NOMO-1 treated with DMSO at 0.1 percent for 48 hours (cell line): ENCODE data around the gene PRMT1.
"Not testable (repeated sequence)": the region's sequence is repeated elsewhere in the genome, so short reads cannot be mapped to it uniquely, and the experiment has no call there.

Source experiments
- DNase-seq: peaks from one replicate; lab custom pipeline; 2025; ENCODE audit not compliant: unreplicated experiment; lab: John Stamatoyannopoulos, UW

Gene PRMT1

DNA sequence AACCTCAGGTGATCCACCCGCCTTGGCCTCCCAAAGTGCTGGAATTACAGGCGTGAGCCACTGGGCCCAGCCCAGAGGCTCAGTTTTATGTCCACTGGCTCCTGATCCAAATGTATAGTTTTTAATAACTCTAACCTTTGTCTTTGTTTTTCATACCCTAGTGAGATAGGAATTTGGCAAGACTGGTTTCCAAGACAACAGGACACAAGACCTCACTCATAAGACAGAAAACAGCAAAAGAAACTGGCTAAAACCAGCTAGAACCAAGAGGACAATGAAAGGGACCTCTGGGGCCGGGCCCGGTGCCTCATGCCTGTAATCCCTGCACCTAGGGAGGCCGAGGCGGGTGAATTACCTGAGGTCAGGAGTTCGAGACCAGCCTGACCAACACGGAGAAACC, 41.4 kb downstream of the PRMT1 start:
- DNase-seq: no peak

DNA sequence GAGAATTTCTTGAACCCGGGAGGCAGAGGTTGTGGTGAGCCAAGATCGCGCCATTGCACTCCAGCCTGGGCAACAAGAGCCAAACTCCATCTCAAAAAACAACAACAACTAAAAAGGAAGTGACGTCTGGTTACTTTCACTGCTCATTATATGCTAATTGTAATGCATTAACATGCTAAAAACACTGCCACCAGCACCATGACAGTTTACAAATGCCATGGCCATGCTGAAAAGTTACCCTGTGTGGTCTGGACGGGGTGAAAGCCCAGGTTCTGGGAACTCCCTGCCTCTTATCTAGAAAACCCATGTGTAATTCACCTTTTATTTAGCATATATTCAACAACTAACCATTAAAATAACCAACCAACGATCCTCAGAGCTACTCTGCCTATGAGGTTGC, 41.9 kb downstream of the PRMT1 start:
- DNase-seq: no peak

DNA sequence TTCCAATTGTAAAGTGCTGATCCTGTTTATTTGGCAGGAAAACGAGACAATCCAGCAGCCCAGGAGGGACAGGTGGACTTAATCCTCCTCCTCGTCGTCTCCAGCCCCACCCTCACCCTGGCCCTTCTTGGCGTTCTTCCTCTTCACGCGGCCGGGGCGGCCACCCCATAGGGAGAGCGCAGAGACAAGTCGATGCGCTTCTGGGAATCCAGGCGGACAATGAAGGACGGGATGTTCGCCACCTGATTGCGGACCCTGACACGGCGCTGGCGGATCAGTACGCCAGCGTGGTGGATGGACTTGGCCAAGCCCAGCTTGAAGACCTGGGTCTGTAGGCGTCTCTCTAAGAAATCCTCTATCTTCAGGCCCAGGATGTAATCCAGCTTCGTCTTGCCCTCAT, 42.3 kb downstream of the PRMT1 start:
- DNase-seq: not testable (repeated sequence)

DNA sequence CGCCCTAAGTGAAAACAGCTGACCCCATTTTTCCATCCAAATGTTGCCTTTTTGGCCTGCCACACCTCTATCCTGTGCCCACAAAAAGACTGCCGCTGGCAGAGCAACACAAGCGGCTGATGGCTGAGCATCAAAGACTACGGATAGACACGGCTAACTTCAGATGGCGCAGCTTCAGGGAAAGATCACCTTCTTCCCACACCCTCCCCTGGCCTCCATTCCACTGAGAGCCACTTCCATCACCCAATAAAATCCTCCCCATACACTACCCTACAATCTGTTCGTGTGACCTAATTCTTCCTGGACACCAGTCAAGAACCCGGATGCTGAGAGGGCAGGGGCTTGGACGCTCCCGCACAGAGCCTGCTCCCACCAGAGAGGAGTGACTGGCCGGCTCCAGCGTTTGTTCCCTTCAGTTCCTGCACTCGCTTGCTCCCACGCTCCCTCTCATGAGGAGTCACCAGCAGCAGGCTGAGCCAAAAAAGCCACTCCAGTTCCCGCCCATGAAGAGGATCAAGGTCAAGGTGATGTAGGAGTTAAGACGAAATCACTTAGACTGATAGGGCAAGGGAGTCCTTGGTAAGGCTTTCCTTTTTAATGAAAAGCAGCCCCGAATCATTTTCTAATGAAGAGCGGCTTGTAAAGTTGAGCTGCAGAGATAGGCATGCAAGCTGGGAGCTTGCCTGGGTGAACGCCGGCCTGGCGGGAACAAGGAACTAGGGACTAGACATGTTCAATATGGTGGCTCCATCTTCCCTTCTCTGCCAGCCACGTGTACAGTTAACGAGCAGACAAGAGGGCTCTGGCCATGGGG, 50.4 kb downstream of the PRMT1 start:
- no peak for DNase-seq

DNA sequence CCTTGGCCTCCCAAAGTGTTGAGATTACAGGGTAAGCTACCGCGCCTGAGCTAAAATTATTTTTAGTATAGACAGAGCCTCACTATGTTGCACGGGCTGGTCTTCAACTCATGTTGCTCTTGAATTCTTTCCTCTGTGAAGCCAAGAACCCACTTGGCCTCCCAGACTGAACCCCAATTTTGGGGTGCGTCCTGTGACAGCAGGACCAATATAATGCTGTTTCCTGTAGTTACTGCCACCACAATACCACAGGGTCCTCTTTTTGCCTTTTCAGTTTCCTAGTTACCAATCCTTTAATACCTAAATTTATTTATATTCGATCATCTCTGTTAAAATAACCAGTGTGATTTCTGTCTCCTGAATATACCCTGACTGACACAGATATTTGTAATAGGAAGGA, 53.1 kb downstream of the PRMT1 start:
- no peak for DNase-seq
